Heart right ventricle (tissue), 16 donors: Measurements from ENCODE around the gene PFKFB1. TPM values are rescaled to one million over a fixed set of nuclear protein-coding genes. Genes with fewer than 3 reads are reported as not detected.

Source experiments
- ATAC-seq, 8 donors: fragments of 200-7000 bp; cut with Tn5 transposase; one replicate each; pipeline ENCODE4 v1.9.1; 2020; ENCODE audit warnings: mild to moderate bottlenecking in 8 of 8, moderate library complexity in 8 of 8, moderate number of reproducible peaks in 1 of 8
- DNase-seq, 2 donors: peaks; one replicate each; pipeline ENCODE4 v3.0.0-alpha.2; 2020
- H3K27ac ChIP-seq, 10 donors: fragments of 200-600 bp; sonication (generic) in 2 of 10; one replicate each; pipeline versions ENCODE4 v1.5.0 to v1.8.0; 2020 to 2022; ENCODE audit warnings: mild to moderate bottlenecking in 3 of 10
- H3K27me3 ChIP-seq, 7 donors: fragments of 200-600 bp; one replicate each; pipeline ENCODE4 v1.8.0; 2021 to 2022; ENCODE audit warnings: mild to moderate bottlenecking in 2 of 7
- H3K36me3 ChIP-seq, 9 donors: fragments of 200-600 bp; sonication (generic) in 1 of 9; one replicate each; pipeline versions ENCODE4 v1.5.0 to v1.8.0; 2020 to 2022; ENCODE audit warnings: mild to moderate bottlenecking in 2 of 9
- H3K4me1 ChIP-seq, 9 donors: fragments of 200-600 bp; sonication (generic) in 1 of 9; one replicate each; pipeline versions ENCODE4 v1.5.0 to v1.8.0; 2020 to 2022; ENCODE audit warnings: mild to moderate bottlenecking in 4 of 9
- H3K4me3 ChIP-seq, 10 donors: fragments of 200-600 bp; sonication (generic) in 2 of 10; one replicate each; pipeline versions ENCODE4 v1.5.0 to v1.8.0; 2020 to 2022; ENCODE audit warnings: mild to moderate bottlenecking in 7 of 10, moderate library complexity in 2 of 10
- H3K9me3 ChIP-seq, 11 donors: fragments of 200-600 bp in 10 of 11; sonication (generic) in 2 of 11; one replicate each; pipeline versions ENCODE4 v1.5.0 to v1.8.0; 2013 to 2022; ENCODE audit warnings: mild to moderate bottlenecking in 2 of 11, control low read depth in 1 of 11, moderate library complexity in 1 of 11
- CTCF ChIP-seq, 9 donors: fragments of 200-600 bp; sonication (generic) in 2 of 9; IDR thresholded peaks; one replicate each; pipeline versions ENCODE4 v1.5.0 to v1.8.0; 2021 to 2022; ENCODE audit warnings: antibody characterized with exemption in 9 of 9, mild to moderate bottlenecking in 5 of 9, moderate library complexity in 1 of 9
- WGBS, 2 donors: extraction: QIAGEN DNeasy Blood & Tissue Kit; methylation state at CpG; one replicate each; pipeline ENCODE4 v1.1.7; 2013; ENCODE audit warnings: inconsistent platforms in 1 of 2; 5-methylcytosine and 5-hydroxymethylcytosine counted together
- intact Hi-C, 10 donors: fragments of 100-400 bp; cut with DNase I; formaldehyde crosslinking; loops; one replicate each; pipeline versions ENCODE4 v1.11.1 to v1.14.2; 2022
- polyA plus RNA-seq, 2 donors: library from polyadenylated mRNA; stranded (reverse); fragments of 200-250 nt; gene quantifications; one replicate each; pipeline ENCODE4 v1.2.3, GENCODE V29; 2013
- total RNA-seq, 10 donors: library from RNA; stranded (reverse); fragmentation: NEBNext Ultra II Directional in 3 of 10; extraction: Animal tissue kit (Norgen Biotek cat#: 25700) in 3 of 10; gene quantifications; one replicate each; pipeline versions ENCODE4 v1.2.1 to v1.2.4, GENCODE V29; 2021 to 2023
- donor health status: Arrhythmogenic right ventricular cardiomyopathy.
- donor health status: ischemic (EF 13 %, LVEDD 7.1; RV severe dilation, severe dysfunction).
- donor health status: healthy with polysubstance abuse.
- donor health status: DM: no; HTN: yes; CAD: no.
- donor health status: DM: no; HTN: no; CAD: no.
- donor health status: ischemic (EF 25% LVEDD 6.9; RV normal size, moderate dysfunction).
- donor health status: ischemic (EF 25% LVEDD 5.7; RV mildly dilated, moderate dysfunction).
- donor health status: healthy.
- donor health status: DM: yes; HTN: yes; CAD: no.
- donor health status: Ischemic cardiomyopathy.
- donor health status: ischemic (EF 35%, LVEDD 5.7; RV mildly dilated, moderate dysfunction).
- donor health status: nonischemic (EF 11% LVEDD 7.7; RV severe dilation, severe dysfunction).
- donor health status: DM: yes; HTN: yes; CAD: no.
- donor health status: PGD.
- donor health status: ischemic (EF 29% LVEDD 5.4; RV normal size, mild dysfunction).
- donor health status: nonischemic (EF 23%, LVEDD 6.1; RV moderate dilation, normal function).

PFKFB1 gene
- total and polyA plus RNA-seq, 12 donors, result 0.12 to 0.59 (median 0.24) TPM; not detected in 6

DNA sequence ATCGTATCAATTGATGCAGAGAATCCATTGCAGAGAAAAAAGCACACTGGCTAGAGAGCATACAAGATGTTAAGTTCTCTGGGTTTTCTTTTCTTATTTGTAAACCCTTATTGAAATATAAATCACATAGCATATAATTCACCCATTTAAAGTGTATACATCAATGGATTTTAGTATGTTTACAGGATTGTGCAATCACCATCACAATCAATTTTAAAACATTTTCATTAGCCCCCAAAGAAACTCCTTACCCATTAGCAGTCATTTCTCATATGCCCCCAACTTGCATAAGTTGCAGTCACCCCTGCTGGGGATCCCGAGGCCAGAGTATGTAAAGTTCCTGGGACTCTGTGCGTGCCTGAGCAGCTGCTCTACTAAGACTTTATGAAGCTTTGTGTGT lies 108.2 kb downstream of the PFKFB1 start:
- no peak overlapping the region for H3K27ac ChIP-seq
- DNase-seq, result no peak
- H3K4me3 ChIP-seq, result no peak overlapping the region
- WGBS, 2 donors, result 74 to 84% methylated on average over 3 of the region's 3 CpGs
- TF ChIP-seq CTCF (IDR thresholded peaks at IDR 0.05), result no peak
- H3K9me3 ChIP-seq, result no peaks in the 10 kb centered on the region
- H3K27me3 ChIP-seq, result peaks cover 0 to 13% (median 0%) of the 10 kb centered on the region in 7 donors
- H3K36me3 ChIP-seq, result no peaks in the 10 kb centered on the region
- H3K4me1 ChIP-seq, result no peaks in the 10 kb centered on the region
- intact Hi-C loops, result no loop called here
- no peak for ATAC-seq

Other genes starting within 250 kb of the PFKFB1 start
- not detected for gene ITIH6, start 195.9 kb downstream of the PFKFB1 start, total RNA-seq
- not detected for gene ITIH6, start 195.9 kb downstream of the PFKFB1 start, polyA plus RNA-seq
- 100 to 1,000 TPM in 6 of 10 donors, 10 to 100 TPM in 4; 85.6 to 130 (median 106) TPM for gene MAGED2, start 186.4 kb downstream of the PFKFB1 start, total RNA-seq
- 10 to 100 TPM; 55.1 to 87.1 TPM for gene MAGED2, start 186.4 kb downstream of the PFKFB1 start, polyA plus RNA-seq
- gene TRO, start 73.4 kb downstream of the PFKFB1 start, total RNA-seq, result 1 to 10 TPM; 1.4 to 4.1 (median 3.2) TPM
- 1 to 10 TPM; 1.9 to 5.3 TPM for gene TRO, start 73.4 kb downstream of the PFKFB1 start, polyA plus RNA-seq
- 10 to 100 TPM in 4 of 10 donors, 1 to 10 TPM in 6; 8.7 to 12.5 (median 9.8) TPM for gene APEX2, start 6.2 kb upstream of the PFKFB1 start, total RNA-seq
- 1 to 10 TPM; 3.7 to 9.4 TPM for gene APEX2, start 6.2 kb upstream of the PFKFB1 start, polyA plus RNA-seq
- gene ALAS2, start 36.8 kb upstream of the PFKFB1 start, total RNA-seq, result 1 to 10 TPM in 8 of 10 donors, under 1 TPM in 2; 0.61 to 3.8 (median 1.5) TPM
- gene ALAS2, start 36.8 kb upstream of the PFKFB1 start, polyA plus RNA-seq, result under 1 TPM in 1 of 2 donors, not detected in 1; 0.04 TPM
- gene PAGE2B, start 80.8 kb upstream of the PFKFB1 start, total RNA-seq, result not detected
- not detected for gene PAGE2B, start 80.8 kb upstream of the PFKFB1 start, polyA plus RNA-seq
- gene PAGE2, start 94.8 kb upstream of the PFKFB1 start, total RNA-seq, result not detected
- gene PAGE2, start 94.8 kb upstream of the PFKFB1 start, polyA plus RNA-seq, result not detected
- gene PAGE5, start 226.2 kb upstream of the PFKFB1 start, total RNA-seq, result not detected
- not detected for gene PAGE5, start 226.2 kb upstream of the PFKFB1 start, polyA plus RNA-seq